ENCODE results near the gene MBP. TPM values are rescaled to one million over a fixed set of nuclear protein-coding genes. Genes with fewer than 3 reads are reported as not detected.

Gene MBP
- total RNA-seq, 6 experiments from 2014 or later, result 0.05 to 0.23 (median 0.12) TPM; not detected in 1

DNA sequence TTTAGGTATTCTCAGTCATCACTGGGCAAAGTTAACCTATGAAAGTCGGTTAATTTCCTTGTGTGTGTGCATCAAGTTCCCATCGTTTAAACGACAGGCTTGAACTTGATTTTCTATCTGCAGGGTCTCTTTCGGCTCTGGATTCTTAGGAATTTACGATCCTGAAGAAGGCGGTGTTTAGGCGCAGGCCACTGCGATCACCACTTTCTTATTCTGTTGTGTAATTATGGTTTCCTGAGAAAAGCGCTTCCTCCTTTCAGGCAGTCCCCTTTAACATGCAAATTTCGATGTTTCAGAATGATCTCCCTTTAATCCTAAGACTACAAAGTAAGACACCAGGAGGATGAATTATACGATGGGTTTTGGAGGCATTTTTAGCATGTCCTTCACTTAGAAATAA is 27.9 kb upstream of the MBP start:
- Mint-ChIP-seq H3K36me3 (ENCODE audit: low read depth) (no peaks in the 10 kb centered on the region), H3K27me3 (ENCODE audit: insufficient read depth) (peaks cover 12% of the 10 kb centered on the region), H3K4me3 (no peak overlapping the region), H3K9me3 (no peaks in the 10 kb centered on the region), H3K27ac (no peak overlapping the region), H3K4me1 (ENCODE audit: low read depth) (no peaks in the 10 kb centered on the region)
- TF ChIP-seq, protein P1, sequence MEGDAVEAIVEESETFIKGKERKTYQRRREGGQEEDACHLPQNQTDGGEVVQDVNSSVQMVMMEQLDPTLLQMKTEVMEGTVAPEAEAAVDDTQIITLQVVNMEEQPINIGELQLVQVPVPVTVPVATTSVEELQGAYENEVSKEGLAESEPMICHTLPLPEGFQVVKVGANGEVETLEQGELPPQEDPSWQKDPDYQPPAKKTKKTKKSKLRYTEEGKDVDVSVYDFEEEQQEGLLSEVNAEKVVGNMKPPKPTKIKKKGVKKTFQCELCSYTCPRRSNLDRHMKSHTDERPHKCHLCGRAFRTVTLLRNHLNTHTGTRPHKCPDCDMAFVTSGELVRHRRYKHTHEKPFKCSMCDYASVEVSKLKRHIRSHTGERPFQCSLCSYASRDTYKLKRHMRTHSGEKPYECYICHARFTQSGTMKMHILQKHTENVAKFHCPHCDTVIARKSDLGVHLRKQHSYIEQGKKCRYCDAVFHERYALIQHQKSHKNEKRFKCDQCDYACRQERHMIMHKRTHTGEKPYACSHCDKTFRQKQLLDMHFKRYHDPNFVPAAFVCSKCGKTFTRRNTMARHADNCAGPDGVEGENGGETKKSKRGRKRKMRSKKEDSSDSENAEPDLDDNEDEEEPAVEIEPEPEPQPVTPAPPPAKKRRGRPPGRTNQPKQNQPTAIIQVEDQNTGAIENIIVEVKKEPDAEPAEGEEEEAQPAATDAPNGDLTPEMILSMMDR (IDR thresholded peaks at IDR 0.05), result no peak
- no peak for DNase-seq

DNA sequence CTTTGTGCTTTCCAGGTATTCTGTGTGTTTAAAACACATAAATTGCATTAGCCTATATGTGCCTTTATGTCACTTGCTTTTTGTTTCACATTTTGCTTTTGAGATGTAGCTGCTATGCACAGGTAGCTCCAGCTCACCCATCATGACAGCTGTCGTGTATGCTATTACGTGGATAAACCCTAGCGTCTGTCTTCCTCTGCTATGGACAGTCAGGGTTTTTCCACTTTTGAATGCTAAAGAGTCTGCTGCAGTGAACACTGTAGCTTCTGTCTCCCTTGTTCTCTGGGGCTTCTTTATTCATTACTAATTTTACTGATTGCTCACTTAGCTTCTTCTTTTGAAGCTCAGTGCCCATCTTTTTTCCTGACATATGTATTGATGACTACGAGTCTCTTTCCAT is 24.7 kb upstream of the MBP start:
- Mint-ChIP-seq H3K27ac (no peak overlapping the region), H3K4me3 (no peak overlapping the region), H3K4me1 (ENCODE audit: low read depth) (no peaks in the 10 kb centered on the region), H3K27me3 (ENCODE audit: insufficient read depth) (peaks cover 13% of the 10 kb centered on the region), H3K9me3 (no peaks in the 10 kb centered on the region), H3K36me3 (ENCODE audit: low read depth) (no peaks in the 10 kb centered on the region)
- no peak for DNase-seq
- TF ChIP-seq, protein P1 (IDR thresholded peaks at IDR 0.05), result no peak

DNA sequence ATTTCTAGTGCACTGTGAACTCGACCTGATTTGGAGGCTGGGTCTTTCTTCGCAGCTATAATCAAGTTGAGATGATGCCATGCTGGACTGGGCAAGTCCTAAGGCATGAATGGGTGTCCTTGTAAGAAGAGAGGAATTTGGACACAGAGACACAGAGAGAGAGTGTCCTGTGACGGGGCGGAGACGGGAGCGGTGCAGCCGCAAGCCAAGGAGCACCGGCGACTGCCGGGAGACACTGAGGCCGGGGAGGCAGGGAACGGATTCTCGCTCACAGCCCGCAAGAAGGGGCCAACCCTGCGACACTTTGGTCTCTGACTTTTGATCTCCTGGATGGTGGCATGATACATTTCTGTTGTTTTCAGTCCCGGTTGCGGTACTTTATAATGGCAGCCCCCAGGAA is 22.4 kb upstream of the MBP start:
- Mint-ChIP-seq H3K36me3 (ENCODE audit: low read depth) (no peaks in the 10 kb centered on the region), H3K27ac (no peak overlapping the region), H3K27me3 (ENCODE audit: insufficient read depth) (peaks cover 22% of the 10 kb centered on the region), H3K4me1 (ENCODE audit: low read depth) (no peaks in the 10 kb centered on the region), H3K9me3 (no peaks in the 10 kb centered on the region), H3K4me3 (no peak overlapping the region)
- no peak for DNase-seq
- TF ChIP-seq, protein P1 (IDR thresholded peaks at IDR 0.05), result no peak

DNA sequence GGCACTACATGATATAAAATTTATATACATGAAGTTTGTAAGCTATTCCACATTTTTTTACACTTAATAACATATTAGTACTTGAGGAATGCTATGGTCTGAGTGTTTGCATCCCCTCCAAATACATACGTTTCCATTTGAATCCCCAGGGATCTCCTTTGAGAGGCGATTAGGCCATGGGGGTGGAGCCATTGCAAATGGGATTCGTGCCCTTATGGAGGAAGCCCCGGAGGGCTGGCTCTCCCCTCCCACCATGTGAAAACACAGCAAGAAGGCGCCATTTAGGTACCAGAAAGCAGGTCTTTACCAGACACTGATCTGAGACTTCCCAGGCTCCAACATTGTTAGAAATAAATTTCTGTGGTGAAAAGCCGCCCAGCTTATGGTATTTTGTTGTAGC is 20.8 kb upstream of the MBP start:
- TF ChIP-seq, protein P1 (IDR thresholded peaks at IDR 0.05), result no peak
- H3K27me3 Mint-ChIP-seq (ENCODE audit: insufficient read depth), result peaks cover 17% of the 10 kb centered on the region; the same call in 1 of the 2 replicates

DNA sequence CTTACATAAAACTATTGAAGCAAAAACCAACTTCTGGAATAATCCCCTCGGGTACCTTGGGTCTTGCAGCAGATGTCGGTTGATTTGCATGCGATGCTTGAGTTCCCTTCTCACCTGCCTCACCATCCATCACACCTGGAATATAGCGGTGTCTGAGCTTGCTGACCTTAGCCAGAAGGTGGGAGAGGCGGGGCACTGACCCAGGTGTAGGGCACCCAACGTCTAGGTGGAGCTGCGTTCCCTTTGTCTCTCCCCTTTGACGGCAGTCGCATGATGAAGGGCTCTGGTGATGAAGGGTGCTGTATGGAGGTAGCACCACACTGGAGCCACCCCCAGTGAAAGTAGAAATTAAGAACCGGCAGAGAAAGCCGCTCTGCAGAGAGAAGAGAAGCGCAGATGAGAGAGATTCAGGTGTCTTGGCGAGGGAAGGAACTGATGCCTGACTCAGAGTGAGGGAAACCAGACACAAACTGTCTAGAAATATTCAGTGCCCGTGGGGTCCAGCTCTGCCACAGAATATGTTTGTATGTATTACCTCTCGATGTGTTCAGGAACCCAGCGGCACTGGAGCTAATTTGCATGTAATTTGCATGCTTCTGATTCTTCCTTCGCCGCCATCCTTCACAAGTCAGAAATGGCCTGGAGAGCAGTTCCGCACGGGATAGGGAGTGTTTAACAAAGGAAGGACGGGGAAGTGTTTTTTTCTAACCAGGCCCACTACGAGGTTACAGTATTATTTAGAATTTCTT is 19.4 kb upstream of the MBP start:
- Mint-ChIP-seq H3K4me3 (no peak overlapping the region), H3K27ac (no peak overlapping the region), H3K27me3 (ENCODE audit: insufficient read depth) (peaks cover 16% of the 10 kb centered on the region; the same call in 1 of the 2 replicates), H3K36me3 (ENCODE audit: low read depth) (no peaks in the 10 kb centered on the region), H3K9me3 (no peaks in the 10 kb centered on the region), H3K4me1 (ENCODE audit: low read depth) (peaks cover 7% of the 10 kb centered on the region)
- TF ChIP-seq, protein P1 (IDR thresholded peaks at IDR 0.05), result no peak
- DNase-seq, result no peak

More for the DNA sequence above, 20.8 kb upstream of the MBP start:
- Mint-ChIP-seq H3K4me3 (no peak overlapping the region), H3K36me3 (ENCODE audit: low read depth) (no peaks in the 10 kb centered on the region), H3K9me3 (no peaks in the 10 kb centered on the region), H3K27ac (no peak overlapping the region), H3K4me1 (ENCODE audit: low read depth) (no peaks in the 10 kb centered on the region)
- DNase-seq, result no peak
